ENCODE data around the gene MAP4K4. TPM values are rescaled to one million over a fixed set of nuclear protein-coding genes. Genes with fewer than 3 reads are reported as not detected.

Gene MAP4K4
- total RNA-seq, 2 experiments from 2014 or later = 67.2 to 181 TPM

DNA sequence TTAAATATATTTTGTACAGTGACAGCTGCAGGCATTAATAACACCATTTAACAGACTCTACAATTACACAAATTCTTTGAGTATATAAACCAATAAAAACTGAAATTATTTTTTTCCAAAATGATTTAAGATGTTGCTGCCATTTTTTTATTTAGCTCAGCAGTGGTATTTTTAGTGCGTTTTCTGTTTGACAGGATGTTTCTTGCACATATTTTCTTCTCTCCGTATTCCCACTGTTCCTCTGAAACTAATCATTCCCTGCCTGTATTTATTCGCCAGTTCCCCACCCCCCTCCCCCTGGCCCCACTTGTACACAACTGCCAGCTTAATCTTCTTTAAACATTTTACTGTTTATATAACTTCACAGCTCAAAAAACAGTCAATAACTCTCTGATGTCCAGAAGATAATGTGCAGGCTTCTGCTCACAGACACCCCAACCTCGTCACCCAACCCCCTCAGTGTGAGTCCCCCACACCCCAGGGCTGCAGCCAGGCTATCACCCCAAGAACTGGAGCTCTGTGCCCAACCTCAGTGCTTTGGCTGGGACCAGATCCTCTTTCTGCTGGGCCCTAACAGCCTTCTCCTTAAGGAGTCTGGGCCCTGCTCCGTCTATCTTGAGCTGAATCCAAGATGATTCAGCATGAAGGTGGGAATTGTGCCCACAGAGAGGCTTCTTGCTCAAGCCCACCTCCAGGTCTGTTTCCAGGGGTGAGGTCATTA, 41.6 kb upstream of the MAP4K4 start:
- peaks cover 5% of the 10 kb centered on the region for H3K4me1 ChIP-seq (ENCODE audit: insufficient read depth, low read length, poor library complexity, severe bottlenecking)
- no peaks in the 10 kb centered on the region for H4K20me1 ChIP-seq (ENCODE audit: insufficient read depth, low read length)
- no peaks in the 10 kb centered on the region for H3K9me2 ChIP-seq (ENCODE audit: insufficient read depth, low read length)
- H2AFZ ChIP-seq (ENCODE audit: low read length) = no peak overlapping the region
- POLR2A ChIA-PET = interaction anchor here (0.7 kb wide), 1 partner anchor 110 kb away, joined by 6 read pairs; no protein-coding TSS in a partner anchor
- no peaks in the 10 kb centered on the region for H3K79me2 ChIP-seq (ENCODE audit: insufficient read depth, low read depth, low read length)
- no TSS peak for BruUV-seq (replicated peaks)
- TF ChIP-seq, protein P1, sequence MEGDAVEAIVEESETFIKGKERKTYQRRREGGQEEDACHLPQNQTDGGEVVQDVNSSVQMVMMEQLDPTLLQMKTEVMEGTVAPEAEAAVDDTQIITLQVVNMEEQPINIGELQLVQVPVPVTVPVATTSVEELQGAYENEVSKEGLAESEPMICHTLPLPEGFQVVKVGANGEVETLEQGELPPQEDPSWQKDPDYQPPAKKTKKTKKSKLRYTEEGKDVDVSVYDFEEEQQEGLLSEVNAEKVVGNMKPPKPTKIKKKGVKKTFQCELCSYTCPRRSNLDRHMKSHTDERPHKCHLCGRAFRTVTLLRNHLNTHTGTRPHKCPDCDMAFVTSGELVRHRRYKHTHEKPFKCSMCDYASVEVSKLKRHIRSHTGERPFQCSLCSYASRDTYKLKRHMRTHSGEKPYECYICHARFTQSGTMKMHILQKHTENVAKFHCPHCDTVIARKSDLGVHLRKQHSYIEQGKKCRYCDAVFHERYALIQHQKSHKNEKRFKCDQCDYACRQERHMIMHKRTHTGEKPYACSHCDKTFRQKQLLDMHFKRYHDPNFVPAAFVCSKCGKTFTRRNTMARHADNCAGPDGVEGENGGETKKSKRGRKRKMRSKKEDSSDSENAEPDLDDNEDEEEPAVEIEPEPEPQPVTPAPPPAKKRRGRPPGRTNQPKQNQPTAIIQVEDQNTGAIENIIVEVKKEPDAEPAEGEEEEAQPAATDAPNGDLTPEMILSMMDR (conservative IDR thresholded peaks at IDR 0.05; ENCODE audit: low read length) = no peak
- TF ChIP-seq EZH2phosphoT487 (IDR thresholded peaks at IDR 0.05; ENCODE audit: borderline replicate concordance, low read depth, low read length) = no peak
- intact Hi-C loops (cut with micrococcal nuclease; ENCODE audit: unreplicated experiment) = no loop called here
- H3K36me3 ChIP-seq (ENCODE audit: insufficient read depth, low read length) = no peaks in the 10 kb centered on the region
- no peak overlapping the region for H3K27ac ChIP-seq (ENCODE audit: low read depth, low read length, poor library complexity, severe bottlenecking)
- H3K9me3 ChIP-seq (ENCODE audit: low read length) = no peaks in the 10 kb centered on the region
- H3K4me3 ChIP-seq (ENCODE audit: low read depth, low read length, poor library complexity, severe bottlenecking) = no peak overlapping the region
- DNase-seq (ENCODE audit: low spot score) = no peak
- CTCF ChIA-PET (ENCODE audit: unreplicated experiment) = no interaction called here
- no peak overlapping the region for H3K4me2 ChIP-seq (ENCODE audit: low read length)

- H3K9me2 ChIP-seq (ENCODE audit: insufficient read depth, low read length) = no peaks in the 10 kb centered on the region
- H4K20me1 ChIP-seq (ENCODE audit: insufficient read depth, low read length) = no peaks in the 10 kb centered on the region
- no peaks in the 10 kb centered on the region for H3K4me1 ChIP-seq (ENCODE audit: insufficient read depth, low read length, poor library complexity, severe bottlenecking)
- no peak overlapping the region for H2AFZ ChIP-seq (ENCODE audit: low read length)
- intact Hi-C loops (cut with micrococcal nuclease; ENCODE audit: unreplicated experiment) = no loop called here
- H3K79me2 ChIP-seq (ENCODE audit: insufficient read depth, low read depth, low read length) = no peaks in the 10 kb centered on the region
- no peak overlapping the region for H3K4me3 ChIP-seq (ENCODE audit: low read depth, low read length, poor library complexity, severe bottlenecking)
- BruUV-seq (replicated peaks) = no TSS peak
- no peak overlapping the region for H3K27ac ChIP-seq (ENCODE audit: low read depth, low read length, poor library complexity, severe bottlenecking)
- H3K36me3 ChIP-seq (ENCODE audit: insufficient read depth, low read length) = no peaks in the 10 kb centered on the region
- ChIA-PET POLR2A (no interaction called here), CTCF (ENCODE audit: unreplicated experiment) (no interaction called here)
- TF ChIP-seq, protein P1 (conservative IDR thresholded peaks at IDR 0.05; ENCODE audit: low read length) = no peak
- no peak for TF ChIP-seq EZH2phosphoT487 (IDR thresholded peaks at IDR 0.05; ENCODE audit: borderline replicate concordance, low read depth, low read length)
- no peak overlapping the region for H3K4me2 ChIP-seq (ENCODE audit: low read length)
- H3K9me3 ChIP-seq (ENCODE audit: low read length) = no peaks in the 10 kb centered on the region
- no peak for DNase-seq (ENCODE audit: low spot score)
These were observed 39.7 kb upstream of the MAP4K4 start for GRCh38 chr2:101657787-101658186.

GRCh38 chr2:101658387-101658786, 39.1 kb upstream of the MAP4K4 start:
- CTCF ChIA-PET (ENCODE audit: unreplicated experiment) = no interaction called here

More at GRCh38 chr2:101658387-101658786, 39.1 kb upstream of the MAP4K4 start:
- intact Hi-C loops (cut with micrococcal nuclease; ENCODE audit: unreplicated experiment) = no loop called here
- Histone ChIP-seq H3K4me3 (ENCODE audit: low read depth, low read length, poor library complexity, severe bottlenecking) (no peak overlapping the region), H4K20me1 (ENCODE audit: insufficient read depth, low read length) (no peaks in the 10 kb centered on the region), H3K4me1 (ENCODE audit: insufficient read depth, low read length, poor library complexity, severe bottlenecking) (no peaks in the 10 kb centered on the region), H3K4me2 (ENCODE audit: low read length) (no peak overlapping the region), H3K27ac (ENCODE audit: low read depth, low read length, poor library complexity, severe bottlenecking) (no peak overlapping the region), H3K36me3 (ENCODE audit: insufficient read depth, low read length) (no peaks in the 10 kb centered on the region), H3K79me2 (ENCODE audit: insufficient read depth, low read depth, low read length) (no peaks in the 10 kb centered on the region), H3K9me3 (ENCODE audit: low read length) (no peaks in the 10 kb centered on the region), H3K9me2 (ENCODE audit: insufficient read depth, low read length) (no peaks in the 10 kb centered on the region), H2AFZ (ENCODE audit: low read length) (no peak overlapping the region)
- POLR2A ChIA-PET = interaction anchor here (0.6 to 0.7 kb wide), 2 partner anchors 97 to 377 kb away, joined by 3 to 4 read pairs; no protein-coding TSS in a partner anchor
- TF ChIP-seq EZH2phosphoT487 (IDR thresholded peaks at IDR 0.05; ENCODE audit: borderline replicate concordance, low read depth, low read length) = no peak
- TF ChIP-seq, protein P1 (conservative IDR thresholded peaks at IDR 0.05; ENCODE audit: low read length) = no peak
- BruUV-seq (replicated peaks) = no TSS peak
- DNase-seq (ENCODE audit: low spot score) = no peak
